ENCODE measurements around the gene PGM2L1.
"Not testable (repeated sequence)": the region's sequence is repeated elsewhere in the genome, so short reads cannot be mapped to it uniquely, and the experiment has no call there.

PGM2L1 gene

GRCh38 chr11:74384641-74385040 lies 13.6 kb downstream of the PGM2L1 start:
- no peak for TF ChIP-seq GATA1 (IDR thresholded peaks at IDR 0.05; ENCODE audit: low read depth, low read length)
- no peak for TF ChIP-seq POLR2A (IDR thresholded peaks at IDR 0.05; ENCODE audit: low read length)
- no peak for DNase-seq

DNA sequence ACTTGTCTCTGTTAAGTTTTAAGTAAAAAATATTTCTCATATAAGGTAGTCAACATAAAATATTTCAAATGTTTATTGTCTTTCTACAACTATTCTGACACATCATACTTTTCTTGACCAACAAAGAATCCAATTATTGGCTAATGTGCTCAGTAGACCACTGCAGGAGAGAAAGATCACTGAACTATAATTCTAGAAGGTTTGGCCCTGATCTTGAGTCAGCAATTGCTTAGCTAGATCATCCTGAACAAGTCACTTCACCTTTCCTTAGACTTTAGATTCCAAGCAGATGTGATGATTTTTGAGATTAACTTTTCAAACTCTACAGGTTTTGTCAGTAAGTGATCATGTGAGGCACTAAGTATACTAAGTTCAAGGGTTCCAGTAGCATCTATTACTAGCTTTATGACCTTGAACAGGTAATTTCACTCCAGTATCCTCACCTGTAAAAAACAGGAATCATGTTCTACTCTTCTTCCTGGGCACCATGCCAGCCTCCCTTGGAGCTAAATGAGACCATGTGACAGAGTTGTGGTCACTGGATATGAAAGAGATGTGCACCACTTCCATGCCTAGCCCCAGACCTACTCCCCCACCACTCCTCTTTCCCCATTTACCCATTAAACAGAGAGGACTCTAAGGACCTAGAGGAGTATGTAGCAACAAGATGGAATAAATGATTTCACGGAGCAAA lies 17.3 kb downstream of the PGM2L1 start:
- no peak for DNase-seq
- TF ChIP-seq POLR2A (IDR thresholded peaks at IDR 0.05; ENCODE audit: low read length) (no peak), GATA1 (IDR thresholded peaks at IDR 0.05; ENCODE audit: low read depth, low read length) (no peak)

GRCh38 chr11:74377689-74378088 lies 20.5 kb downstream of the PGM2L1 start:
- no peak for DNase-seq
- TF ChIP-seq POLR2A (IDR thresholded peaks at IDR 0.05; ENCODE audit: low read length) (no peak), GATA1 (IDR thresholded peaks at IDR 0.05; ENCODE audit: low read depth, low read length) (no peak)

GRCh38 chr11:74373382-74373781 lies 24.9 kb downstream of the PGM2L1 start:
- no peak for TF ChIP-seq POLR2A (IDR thresholded peaks at IDR 0.05; ENCODE audit: low read length)
- TF ChIP-seq GATA1 (IDR thresholded peaks at IDR 0.05; ENCODE audit: low read depth, low read length), result no peak
- no peak for DNase-seq

DNA sequence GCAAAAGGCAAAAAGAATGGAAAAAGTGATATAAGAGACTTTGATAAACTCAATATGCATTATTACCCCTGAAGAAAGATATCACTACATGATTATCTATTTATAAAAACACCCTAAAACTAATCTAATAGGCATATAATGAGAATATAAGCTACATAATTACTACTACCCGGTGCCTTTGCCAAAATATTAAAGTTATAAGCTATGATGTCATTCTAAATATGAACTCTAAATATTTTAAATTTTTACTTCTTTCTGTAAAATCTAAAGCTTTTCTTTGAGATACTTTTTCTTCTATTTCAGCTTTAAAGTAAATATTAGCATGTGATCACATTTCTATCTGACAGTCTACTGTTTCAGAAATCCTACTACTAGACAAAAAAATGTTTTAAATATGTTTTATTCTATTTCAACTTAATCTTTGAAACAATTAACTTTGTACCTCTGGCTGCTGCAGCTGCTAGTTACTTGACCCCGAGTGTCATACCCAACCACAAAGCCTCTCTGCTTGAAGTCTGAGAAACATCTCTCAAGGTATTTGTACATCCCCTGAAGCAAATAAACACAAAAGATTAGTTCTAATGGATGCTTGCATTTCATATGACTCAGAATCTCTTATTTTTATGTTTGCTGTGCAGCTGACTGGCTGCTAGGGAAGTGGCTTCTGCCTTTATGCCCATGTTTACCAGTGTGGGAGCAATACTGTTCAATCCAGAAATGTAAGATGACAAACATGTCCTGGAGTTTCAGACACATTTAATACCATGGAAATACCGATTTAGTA lies 26.8 kb downstream of the PGM2L1 start:
- no peak for DNase-seq
- TF ChIP-seq POLR2A (IDR thresholded peaks at IDR 0.05; ENCODE audit: low read length) (no peak), GATA1 (IDR thresholded peaks at IDR 0.05; ENCODE audit: low read depth, low read length) (no peak)

- TF ChIP-seq POLR2A (IDR thresholded peaks at IDR 0.05; ENCODE audit: low read length) (no peak), GATA1 (IDR thresholded peaks at IDR 0.05; ENCODE audit: low read depth, low read length) (no peak)
- DNase-seq, result no peak
Observed at GRCh38 chr11:74370123-74370522, 28.1 kb downstream of the PGM2L1 start.

- TF ChIP-seq GATA1 (IDR thresholded peaks at IDR 0.05; ENCODE audit: low read depth, low read length) (no peak), POLR2A (IDR thresholded peaks at IDR 0.05; ENCODE audit: low read length) (no peak)
- no peak for DNase-seq
Observed at GRCh38 chr11:74367881-74368280, 30.4 kb downstream of the PGM2L1 start.

GRCh38 chr11:74366576-74366975 lies 31.7 kb downstream of the PGM2L1 start:
- no peak for DNase-seq
- no peak for TF ChIP-seq POLR2A (IDR thresholded peaks at IDR 0.05; ENCODE audit: low read length)
- no peak for TF ChIP-seq GATA1 (IDR thresholded peaks at IDR 0.05; ENCODE audit: low read depth, low read length)

DNA sequence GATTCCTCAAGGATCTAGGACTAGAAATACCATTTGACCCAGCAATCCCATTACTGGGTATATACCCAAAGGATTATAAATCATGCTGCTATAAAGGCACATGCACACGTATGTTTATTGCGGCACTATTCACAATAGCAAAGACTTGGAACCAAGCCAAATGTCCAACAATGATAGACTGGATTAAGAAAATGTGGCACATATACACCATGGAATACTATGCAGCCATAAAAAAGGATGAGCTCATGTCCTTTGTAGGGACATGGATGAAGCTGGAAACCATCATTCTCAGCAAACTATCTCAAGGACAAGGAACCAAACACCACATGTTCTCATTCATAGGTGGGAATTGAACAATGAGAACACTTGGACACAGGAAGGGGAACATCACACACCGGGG lies 32.4 kb downstream of the PGM2L1 start:
- DNase-seq, result not testable (repeated sequence)

DNA sequence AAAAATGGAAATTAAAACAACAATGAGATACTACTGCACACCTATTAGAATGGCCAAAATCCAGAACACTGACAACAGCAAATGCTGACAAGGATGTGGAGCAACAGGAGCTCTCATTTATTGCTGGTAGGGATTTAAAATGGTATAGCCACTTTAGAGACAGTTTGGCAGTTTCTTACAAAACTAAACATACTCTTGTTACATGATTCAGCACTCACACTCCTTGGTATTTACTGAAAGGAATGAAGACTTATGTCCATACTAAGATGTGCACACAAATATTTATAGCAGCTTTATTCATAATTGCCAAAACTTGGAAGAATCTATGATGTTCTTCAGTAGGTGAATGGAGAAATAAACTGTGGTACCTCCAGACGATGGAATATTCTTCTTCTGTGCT lies 40.8 kb downstream of the PGM2L1 start:
- TF ChIP-seq POLR2A (IDR thresholded peaks at IDR 0.05; ENCODE audit: low read length) (no peak), GATA1 (IDR thresholded peaks at IDR 0.05; ENCODE audit: low read depth, low read length) (no peak)
- DNase-seq, result no peak

GRCh38 chr11:74355626-74356025 lies 42.6 kb downstream of the PGM2L1 start:
- DNase-seq, result no peak
- TF ChIP-seq GATA1 (IDR thresholded peaks at IDR 0.05; ENCODE audit: low read depth, low read length) (no peak), POLR2A (IDR thresholded peaks at IDR 0.05; ENCODE audit: low read length) (no peak)

DNA sequence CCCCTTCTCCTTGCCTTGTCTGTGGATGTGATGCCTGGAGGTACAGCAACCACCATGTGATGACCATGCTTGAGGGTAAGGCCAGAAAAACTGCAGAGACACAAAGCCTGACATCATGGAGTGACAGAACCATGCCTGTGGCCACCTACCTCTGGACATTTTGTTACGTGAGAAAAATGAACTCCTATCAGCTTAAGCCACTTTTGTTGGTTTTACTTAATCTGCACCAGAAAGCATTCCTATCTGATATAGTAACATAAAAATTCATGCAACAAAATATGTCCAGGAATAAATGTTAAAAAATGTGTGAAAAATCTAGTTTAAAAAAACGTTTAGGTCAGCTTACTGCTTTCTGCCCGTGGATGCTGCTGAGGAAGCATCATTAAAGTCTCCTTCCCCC lies 44.2 kb downstream of the PGM2L1 start:
- DNase-seq, result no peak

GRCh38 chr11:74347381-74347780 lies 50.9 kb downstream of the PGM2L1 start:
- no peak for DNase-seq
- TF ChIP-seq POLR2A (IDR thresholded peaks at IDR 0.05; ENCODE audit: low read length) (no peak), GATA1 (IDR thresholded peaks at IDR 0.05; ENCODE audit: low read depth, low read length) (no peak)

More for the DNA sequence above, 44.2 kb downstream of the PGM2L1 start:
- no peak for TF ChIP-seq GATA1 (IDR thresholded peaks at IDR 0.05; ENCODE audit: low read depth, low read length)
- no peak for TF ChIP-seq POLR2A (IDR thresholded peaks at IDR 0.05; ENCODE audit: low read length)

DNA sequence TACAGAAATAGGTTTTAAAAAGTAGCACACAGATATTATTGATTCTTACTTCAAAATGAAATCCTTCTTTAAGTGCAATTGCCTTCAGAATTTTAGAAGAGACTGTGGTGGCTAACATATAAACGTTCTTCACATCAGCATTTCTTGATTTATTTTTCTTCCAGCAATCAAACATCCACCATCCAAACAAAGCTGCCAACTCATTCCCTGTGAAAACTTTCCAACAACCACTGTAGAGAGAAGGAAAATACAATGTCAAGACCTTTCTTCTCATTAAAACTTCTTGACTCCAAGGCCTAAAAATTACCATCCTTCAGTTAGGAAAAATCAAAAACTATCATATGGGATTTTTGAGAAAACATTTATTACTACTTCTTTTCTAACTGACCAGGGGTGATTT lies 52.8 kb downstream of the PGM2L1 start:
- no peak for DNase-seq
- TF ChIP-seq GATA1 (IDR thresholded peaks at IDR 0.05; ENCODE audit: low read depth, low read length) (no peak), POLR2A (IDR thresholded peaks at IDR 0.05; ENCODE audit: low read length) (no peak)

GRCh38 chr11:74341921-74342320 lies 56.3 kb downstream of the PGM2L1 start:
- TF ChIP-seq POLR2A (IDR thresholded peaks at IDR 0.05; ENCODE audit: low read length), result no peak
- DNase-seq, result no peak

Data from erythroblast (primary cell).